HG03354 (cell line): ENCODE measurements around the gene KDF1.
"Not testable (repeated sequence)": the region's sequence is repeated elsewhere in the genome, so short reads cannot be mapped to it uniquely, and the experiment has no call there.

Experiments
- ATAC-seq: cut with Tn5 transposase; IDR thresholded peaks from one replicate; pipeline ENCODE4 v1.9.1; 2021; ENCODE audit warnings: mild to moderate bottlenecking; ENCODE audit not compliant: unreplicated experiment, poor library complexity, severe bottlenecking

Gene KDF1

DNA sequence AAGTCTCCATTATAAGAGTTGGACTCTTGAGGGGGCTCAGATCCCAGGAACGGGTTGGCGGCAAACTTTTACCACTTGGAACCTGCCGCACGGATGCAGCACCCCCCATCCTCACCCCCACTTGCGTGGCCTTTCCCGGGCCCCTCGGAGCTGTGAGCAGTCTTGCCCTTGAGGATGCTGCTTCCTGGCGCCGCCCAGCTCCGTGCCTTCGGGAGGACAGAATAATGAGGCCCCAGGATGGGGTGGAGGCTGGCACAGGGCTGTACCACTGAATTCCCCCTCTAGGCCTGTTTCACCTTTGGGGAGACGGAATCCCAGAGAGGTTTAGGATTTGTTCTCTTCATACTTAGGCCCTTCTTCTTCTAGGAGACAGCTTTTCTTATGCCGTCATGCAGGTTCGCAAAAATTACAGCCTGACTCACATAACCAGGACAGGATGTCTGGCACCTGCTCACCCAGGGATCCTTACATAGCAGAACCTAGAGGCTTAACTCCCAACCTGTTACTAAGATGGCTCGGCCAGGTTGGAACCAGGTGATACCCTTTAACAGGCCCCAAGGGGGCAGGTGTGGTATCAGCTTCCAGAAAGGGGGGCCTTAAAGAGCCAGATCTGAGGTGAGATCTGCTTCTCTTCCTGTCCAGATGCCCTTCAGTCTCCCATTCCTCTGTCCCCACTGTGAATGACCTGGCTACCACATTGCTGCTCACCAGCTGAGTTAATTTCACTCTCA is 34.7 kb upstream of the KDF1 start:
- ATAC-seq: no peak

DNA sequence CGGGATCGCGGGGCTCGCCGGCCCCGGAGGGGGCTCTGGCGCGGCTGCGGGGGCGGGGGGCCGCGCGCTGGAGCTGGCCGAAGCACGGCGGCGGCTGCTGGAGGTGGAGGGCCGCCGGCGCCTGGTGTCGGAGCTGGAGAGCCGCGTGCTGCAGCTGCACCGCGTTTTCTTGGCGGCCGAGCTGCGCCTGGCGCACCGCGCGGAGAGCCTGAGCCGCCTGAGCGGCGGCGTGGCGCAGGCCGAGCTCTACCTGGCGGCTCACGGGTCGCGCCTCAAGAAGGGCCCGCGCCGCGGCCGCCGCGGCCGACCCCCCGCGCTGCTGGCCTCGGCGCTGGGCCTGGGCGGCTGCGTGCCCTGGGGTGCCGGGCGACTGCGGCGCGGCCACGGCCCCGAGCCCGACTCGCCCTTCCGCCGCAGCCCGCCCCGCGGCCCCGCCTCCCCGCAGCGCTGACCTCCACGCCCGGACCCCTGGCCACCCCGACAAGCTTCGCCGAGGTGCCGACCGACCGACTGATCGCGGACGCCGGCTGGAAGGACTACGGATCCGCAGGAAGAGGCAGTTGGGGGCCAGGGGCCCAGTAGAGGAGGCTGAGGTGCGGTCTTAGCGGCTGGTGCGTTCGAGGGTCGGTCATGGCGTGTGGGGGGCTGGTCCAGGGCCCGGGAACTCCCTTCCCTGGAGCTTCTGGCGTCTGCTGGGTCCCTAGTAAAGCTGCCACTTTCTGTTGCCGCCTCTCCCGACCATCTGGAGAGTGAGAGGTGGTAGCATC is 33.9 kb upstream of the KDF1 start:
- peak; percentile 28 for ATAC-seq

DNA sequence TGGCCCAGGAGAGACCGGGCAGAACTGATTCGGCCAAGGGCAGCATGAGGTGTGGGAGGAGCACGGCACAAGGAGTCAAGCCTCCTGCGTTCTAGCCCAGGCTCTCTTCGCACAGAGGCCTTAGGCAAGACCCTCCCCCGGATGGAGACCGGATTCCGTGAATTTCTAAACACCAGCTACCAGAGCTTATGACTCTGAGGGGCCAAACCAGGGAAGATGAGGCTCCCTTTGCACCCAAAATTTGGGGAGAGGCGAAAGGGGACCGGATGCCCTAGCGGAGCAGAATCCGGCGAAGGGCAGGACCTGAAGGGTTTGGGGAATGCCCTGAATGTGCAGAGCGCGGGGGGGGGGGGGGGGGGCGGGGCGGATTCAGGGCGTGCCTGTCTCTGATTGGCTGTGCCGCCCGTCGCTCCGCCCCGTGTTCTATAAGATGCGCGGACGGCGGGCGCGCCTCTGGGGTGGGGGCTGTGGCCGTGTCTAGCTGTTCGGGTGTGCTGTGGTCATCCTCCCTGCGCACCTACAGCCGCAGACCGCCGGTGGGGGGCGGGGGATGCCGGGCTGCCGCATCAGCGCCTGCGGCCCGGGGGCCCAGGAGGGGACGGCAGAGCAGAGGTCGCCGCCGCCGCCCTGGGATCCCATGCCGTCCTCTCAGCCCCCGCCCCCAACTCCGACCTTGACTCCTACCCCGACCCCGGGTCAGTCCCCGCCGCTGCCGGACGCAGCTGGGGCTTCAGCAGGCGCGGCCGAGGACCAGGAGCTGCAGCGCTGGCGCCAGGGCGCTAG is 33.2 kb upstream of the KDF1 start, which contains the start of gene TRNP1:
TSS of gene TRNP1 (plus strand) at position 456 of the 783 bp plus-strand sequence. CDS start at position 551, 95 bp downstream.
- peak; percentile 53 for ATAC-seq

- no peak for ATAC-seq
Measured at GRCh38 chr1:26991310-26992116, 31.2 kb upstream of the KDF1 start.

GRCh38 chr1:26989403-26990109 is 29.3 kb upstream of the KDF1 start:
- not testable (repeated sequence) for ATAC-seq

DNA sequence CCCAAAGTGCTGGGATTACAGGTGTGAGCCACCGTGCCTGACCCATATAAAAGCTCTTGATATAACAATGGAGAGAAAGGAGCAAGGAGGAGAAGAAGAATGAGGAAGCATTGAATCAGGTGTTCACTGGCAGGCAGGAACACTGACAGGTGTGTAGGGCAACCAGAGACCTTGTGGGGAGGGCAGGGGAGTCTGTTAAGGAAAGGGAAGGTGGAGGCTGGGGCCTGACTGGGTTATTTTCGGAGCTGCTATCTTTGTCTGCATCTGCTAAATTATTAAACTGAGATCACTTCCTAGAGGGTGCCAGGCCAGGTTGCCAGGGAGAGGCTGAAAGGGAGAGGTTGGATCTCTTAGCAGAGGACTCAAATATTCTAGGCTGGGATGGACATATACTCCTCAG is 26.4 kb upstream of the KDF1 start:
- no peak for ATAC-seq

- ATAC-seq: no peak
Measured at GRCh38 chr1:26984291-26984690, 24.0 kb upstream of the KDF1 start.

- ATAC-seq: no peak
Measured at GRCh38 chr1:26983863-26984262, 23.6 kb upstream of the KDF1 start.

DNA sequence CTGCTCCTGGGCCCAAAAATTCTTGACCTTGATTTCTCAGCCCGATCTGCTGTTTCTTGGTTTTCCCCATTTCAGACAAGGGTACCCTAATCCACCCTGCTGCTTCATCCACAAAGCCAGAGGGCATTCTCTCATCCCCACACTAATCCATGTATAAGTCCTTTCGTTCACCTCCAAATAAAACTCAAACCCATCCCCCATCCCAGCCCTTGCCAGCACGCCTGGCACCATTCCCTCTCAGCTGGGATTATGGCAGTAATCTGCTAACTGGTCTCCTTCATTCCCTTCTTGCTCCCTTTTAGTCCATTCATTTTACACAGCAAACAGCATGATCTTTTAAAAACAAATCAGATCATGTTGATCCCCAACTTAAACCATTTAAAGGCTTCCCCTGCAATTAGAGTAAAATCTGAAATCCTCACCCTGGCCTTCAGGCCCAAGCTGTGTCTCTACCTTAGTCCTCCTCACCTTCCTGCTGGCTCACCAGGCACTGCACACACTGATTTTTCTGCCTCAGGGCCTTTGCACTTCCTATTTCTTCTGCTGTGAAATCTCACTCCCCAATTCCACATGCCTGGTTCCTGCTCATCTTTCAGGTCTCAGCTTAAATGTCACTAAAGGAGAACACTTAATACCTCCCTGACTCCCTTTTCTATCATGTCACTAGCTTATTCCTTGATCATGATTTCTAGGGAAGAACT is 21.0 kb upstream of the KDF1 start:
- ATAC-seq: no peak

DNA sequence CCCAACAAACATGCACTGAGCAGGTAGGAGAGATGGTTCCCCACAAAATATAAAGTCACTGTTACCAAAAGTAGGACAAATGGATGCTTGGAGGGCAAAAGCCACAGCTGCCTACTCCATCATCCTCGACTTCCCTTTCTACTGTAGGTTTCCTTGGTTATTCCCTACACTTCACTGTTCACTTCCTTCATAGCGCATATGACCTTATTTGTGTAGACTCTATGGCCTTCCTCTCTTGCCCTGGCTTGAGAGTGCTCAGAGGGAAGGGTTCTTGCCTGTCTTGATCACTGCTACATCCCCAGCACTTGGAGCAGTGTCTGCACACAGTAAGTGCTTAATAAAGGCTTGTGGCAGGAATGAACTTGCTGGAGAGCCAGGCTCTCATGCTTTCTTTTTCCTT is 18.6 kb upstream of the KDF1 start:
- no peak for ATAC-seq

- ATAC-seq: no peak
Measured at GRCh38 chr1:26976621-26977510, 16.6 kb upstream of the KDF1 start.

GRCh38 chr1:26972821-26973220 is 12.6 kb upstream of the KDF1 start:
- ATAC-seq: no peak

DNA sequence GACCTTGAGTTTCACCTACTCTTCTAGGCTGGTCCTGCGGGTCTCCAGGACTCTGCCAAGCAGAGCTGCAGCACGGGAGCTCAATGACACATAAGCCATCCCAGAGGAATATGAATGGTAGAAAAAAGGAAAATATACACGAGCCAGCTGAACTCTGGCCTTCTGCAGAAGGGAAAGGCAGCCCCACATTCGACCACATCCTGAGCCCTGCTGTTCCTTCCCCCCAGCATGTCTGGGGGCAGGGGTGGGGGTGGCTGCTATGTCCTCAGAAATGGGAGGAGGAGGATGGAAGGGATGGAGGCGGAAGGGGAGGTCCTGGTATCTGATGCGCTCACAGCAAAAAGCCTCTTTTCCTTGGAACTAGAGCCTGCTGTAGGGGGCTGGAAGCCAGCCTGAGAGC is 12.1 kb upstream of the KDF1 start:
- no peak for ATAC-seq

GRCh38 chr1:26971590-26971989 is 11.3 kb upstream of the KDF1 start:
- ATAC-seq: no peak

DNA sequence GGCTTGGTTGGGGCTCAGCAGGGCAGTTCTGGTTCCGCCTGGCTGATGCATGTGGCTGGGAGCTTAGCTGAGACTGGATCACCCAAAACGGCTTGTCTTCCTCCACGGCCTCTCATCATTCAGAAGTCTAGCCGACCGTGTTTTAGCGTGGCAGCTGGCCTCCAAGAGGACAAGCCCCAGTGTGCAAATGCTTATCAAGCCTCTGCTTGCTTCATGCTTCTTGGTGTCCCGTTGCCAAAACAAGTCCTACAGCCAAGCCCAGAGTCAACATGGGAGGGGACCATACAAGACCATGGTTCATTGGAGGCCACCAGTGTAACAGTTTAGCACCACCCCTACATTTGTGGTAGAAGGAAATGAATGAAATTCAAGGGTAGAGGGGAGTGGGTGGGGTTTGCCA is 10.5 kb upstream of the KDF1 start:
- ATAC-seq: no peak

DNA sequence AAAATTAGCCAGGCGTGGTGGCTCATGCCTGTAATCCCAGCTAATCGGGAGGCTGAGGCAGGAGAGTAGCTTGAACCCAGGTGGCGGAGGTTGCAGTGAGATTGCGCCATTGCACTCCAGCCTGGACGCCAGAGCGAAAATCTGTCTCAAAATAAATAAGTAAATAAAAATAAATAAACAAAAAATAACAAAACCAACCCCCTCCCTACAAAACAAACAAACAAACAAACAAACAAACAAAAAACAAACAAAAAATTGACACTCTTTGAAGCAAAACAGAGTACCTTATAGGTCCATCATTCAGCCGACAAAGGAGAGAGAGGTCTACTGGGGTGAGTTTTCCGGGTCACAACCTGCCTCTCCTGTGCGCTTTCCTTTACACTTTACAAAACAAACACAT is 5.4 kb upstream of the KDF1 start:
- no peak for ATAC-seq

GRCh38 chr1:26965213-26965612 is 4.9 kb upstream of the KDF1 start:
- ATAC-seq: no peak

DNA sequence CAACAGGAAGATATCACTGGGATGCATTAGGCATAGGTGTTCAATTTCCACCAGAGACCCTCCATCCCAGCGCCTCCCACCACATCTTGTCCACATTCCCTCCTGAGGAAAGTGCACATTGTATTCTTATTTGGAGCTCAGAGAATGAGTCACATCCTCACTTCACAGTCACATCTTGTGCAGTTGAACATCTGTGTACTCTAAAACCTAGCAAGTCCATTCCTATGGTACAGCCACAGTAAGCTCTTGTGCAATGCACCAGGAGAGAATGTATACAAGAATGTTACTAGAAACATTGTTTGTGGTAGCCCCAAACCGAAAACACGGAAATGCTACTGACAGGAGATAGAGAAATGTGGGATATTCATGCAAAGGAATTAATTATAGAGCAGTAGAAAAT is 1.6 kb upstream of the KDF1 start:
- ATAC-seq: no peak
